ENCODE measurements around the gene TMEM19.
"Not testable (repeated sequence)": the region's sequence is repeated elsewhere in the genome, so short reads cannot be mapped to it uniquely, and the experiment has no call there.

TMEM19 gene

GRCh38 chr12:71665090-71665463, 20.8 kb upstream of the TMEM19 start:
- DNase-seq (ENCODE audit: low read depth, low spot score) = no peak

DNA sequence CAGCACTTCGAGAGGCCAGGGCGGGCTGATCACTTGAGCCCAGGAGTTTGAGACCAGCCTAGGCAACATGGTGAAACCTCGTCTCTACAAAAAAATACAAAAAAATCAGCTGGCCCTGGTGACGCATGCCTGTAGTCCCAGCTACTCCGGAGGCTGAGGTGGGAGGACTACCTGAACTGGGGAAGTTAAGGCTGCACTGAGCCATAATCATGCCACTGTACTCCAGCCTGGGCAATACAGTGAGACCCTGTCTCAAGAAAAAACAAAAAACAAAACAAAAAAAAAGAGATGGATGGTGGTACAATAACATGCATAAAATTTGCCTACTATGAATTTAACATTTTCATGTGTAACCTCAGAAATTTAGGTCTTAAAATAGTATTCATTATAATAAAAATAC, 19.6 kb upstream of the TMEM19 start:
- DNase-seq (ENCODE audit: low read depth, low spot score) = no peak

GRCh38 chr12:71671311-71671710, 14.6 kb upstream of the TMEM19 start:
- DNase-seq (ENCODE audit: low read depth, low spot score) = no peak

- no peak for DNase-seq (ENCODE audit: low read depth, low spot score)
Observed at GRCh38 chr12:71671816-71672215, 14.1 kb upstream of the TMEM19 start.

GRCh38 chr12:71682466-71682865, 3.4 kb upstream of the TMEM19 start:
- no peak for DNase-seq (ENCODE audit: low read depth, low spot score)

- no peak for DNase-seq (ENCODE audit: low read depth, low spot score)
Observed at GRCh38 chr12:71683633-71684032, 2.2 kb upstream of the TMEM19 start.

- DNase-seq (ENCODE audit: low read depth, low spot score) = no peak
Observed at GRCh38 chr12:71684081-71684480, 1.8 kb upstream of the TMEM19 start.

DNA sequence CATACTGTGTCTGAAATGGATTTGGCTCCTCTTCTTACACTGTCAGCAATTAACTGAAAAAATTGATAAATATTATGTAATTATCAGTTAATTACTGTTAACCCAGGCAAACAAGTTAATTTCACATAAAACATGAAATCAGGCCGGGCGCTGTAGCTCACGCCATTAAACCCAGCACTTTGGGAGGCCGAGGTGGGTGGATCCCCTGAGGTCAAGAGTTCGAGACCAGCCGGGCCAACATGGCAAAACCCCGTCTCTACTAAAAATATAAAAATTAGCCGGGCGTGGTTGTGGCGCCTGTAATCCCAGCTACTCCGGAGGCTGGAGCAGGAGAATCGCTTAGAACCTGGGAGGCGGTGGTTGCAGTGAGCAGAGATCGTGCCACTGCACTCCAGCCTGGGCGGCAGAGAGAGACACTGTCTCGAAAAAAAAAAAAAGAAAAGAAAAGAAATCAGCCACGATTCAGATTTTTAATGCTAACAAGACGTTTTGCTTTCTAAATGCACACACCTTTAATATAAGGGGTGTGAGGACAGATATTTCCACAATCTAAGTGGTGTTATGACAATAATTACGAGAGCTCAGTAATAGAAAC, 473 bp upstream of the TMEM19 start:
- DNase-seq (ENCODE audit: low read depth, low spot score) = no peak

- DNase-seq (ENCODE audit: low read depth, low spot score) = no peak
Observed at GRCh38 chr12:71686658-71687025, 760 bp downstream of the TMEM19 start.

DNA sequence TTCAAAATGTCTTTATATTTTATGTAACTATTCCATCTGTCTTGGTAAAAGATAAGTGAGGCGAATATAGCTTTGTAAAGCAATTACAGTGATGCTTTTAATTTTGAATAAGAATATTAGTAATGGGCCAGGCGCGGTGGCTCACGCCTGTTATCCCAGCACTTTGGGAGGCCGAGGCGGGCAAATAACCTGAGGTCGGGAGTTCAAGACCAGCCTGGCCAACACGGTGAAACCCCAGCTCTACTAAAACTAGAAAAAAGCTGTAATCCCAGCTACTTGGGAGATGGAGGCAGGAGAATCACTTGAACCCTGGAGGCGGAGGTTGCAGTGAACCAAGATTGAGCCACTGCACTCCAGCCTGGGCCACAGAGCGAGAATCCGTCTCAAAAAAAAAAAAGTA, 1.3 kb downstream of the TMEM19 start:
- DNase-seq (ENCODE audit: low read depth, low spot score) = not testable (repeated sequence)

DNA sequence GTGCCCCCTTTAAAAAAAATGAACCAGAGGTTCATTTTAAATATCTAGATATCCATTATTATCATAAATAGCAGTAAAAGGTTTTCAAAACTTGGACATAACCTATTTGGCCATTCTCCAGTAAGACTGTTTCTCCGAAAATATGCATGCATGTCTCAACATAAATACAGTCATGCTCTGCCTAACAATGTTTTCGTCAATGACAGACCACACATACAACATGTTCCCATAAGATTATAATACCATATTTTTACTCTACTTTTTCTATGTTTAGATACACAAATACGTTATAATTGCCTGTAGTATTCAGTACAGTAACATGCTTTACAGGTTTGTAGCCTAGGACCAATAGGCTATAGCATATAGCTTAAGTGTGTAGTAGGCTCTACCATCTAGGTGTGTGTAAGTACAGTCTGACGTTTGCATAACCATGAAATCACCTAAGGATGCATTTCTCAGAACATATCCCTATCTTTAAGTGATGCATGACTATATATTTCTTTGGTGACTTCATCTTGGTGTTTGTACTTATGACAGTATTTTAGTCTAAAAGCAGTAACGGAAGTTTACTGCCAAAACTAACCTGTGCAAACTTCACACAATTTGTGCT, 3.2 kb downstream of the TMEM19 start:
- DNase-seq (ENCODE audit: low read depth, low spot score) = no peak

DNA sequence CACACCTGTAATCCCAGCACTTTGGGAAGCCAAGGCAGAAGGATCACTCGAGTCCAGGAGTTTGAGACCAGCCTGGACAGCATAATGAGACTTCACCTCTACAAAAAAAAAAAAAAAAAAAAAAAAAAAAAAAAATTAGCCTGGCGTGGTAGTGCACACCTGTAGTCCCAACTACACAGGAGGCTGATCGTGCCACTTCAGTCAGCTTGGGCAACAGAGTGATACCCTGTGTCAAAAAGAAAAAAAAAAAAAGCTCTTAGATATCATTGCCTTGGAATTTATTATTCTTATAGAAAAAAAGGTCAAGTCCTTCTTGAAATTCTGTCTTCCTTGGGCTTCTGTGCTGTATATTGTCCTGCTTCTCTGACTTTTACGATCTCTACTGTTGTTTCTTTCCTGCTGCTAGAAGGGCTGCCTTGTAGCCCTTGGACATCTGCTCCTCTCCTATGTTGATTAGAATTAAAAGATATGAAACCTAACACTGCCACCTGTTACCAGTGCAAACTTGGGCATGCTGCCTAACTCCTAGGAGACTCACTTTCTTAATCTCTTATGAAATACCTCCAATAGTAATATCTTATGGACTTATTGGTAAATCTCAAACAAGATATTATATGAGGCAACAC, 5.7 kb downstream of the TMEM19 start:
- no peak for DNase-seq (ENCODE audit: low read depth, low spot score)

- no peak for DNase-seq (ENCODE audit: low read depth, low spot score)
Observed at GRCh38 chr12:71693126-71693525, 7.2 kb downstream of the TMEM19 start.

DNA sequence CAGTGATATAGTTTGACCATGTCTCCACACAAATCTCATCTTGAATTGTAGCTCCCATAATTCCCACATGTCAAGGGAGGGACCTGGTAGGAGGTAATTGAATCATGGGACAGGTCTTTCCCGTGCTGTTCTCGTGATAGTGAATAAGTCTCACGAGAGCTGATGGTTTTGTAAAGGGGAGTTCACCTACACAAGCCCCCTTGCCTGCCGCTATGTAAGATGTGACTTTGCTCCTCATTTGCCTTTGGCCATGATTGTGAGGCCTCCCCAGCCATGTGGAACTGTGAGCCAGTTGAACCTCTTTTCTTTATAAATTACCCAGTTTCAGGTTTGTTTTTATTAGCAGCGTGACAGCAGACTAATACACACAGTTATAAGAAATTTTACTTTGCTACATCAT, 7.8 kb downstream of the TMEM19 start:
- not testable (repeated sequence) for DNase-seq (ENCODE audit: low read depth, low spot score)

- peak; percentile 12 for DNase-seq (ENCODE audit: low read depth, low spot score)
Observed at GRCh38 chr12:71694099-71694820, 8.4 kb downstream of the TMEM19 start.

DNA sequence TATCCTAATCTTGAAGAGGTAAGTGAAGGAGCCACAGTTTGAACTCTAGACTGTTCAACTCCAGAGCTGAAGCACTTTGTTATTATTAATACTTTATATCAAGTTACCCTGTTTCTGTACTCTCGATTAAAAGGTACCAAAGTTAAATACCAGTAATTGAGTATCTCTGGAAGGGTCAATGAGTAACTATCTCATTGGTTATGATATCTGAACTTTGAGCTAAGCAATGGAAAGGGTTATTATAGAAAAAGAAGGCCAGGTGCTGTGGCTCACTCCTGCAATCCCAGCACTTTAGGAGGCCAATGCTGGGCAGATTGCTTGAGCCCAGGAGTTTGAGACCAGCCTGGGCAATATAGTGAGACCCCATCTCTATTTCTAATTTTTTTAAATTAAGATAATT, 9.9 kb downstream of the TMEM19 start:
- DNase-seq (ENCODE audit: low read depth, low spot score) = no peak

DNA sequence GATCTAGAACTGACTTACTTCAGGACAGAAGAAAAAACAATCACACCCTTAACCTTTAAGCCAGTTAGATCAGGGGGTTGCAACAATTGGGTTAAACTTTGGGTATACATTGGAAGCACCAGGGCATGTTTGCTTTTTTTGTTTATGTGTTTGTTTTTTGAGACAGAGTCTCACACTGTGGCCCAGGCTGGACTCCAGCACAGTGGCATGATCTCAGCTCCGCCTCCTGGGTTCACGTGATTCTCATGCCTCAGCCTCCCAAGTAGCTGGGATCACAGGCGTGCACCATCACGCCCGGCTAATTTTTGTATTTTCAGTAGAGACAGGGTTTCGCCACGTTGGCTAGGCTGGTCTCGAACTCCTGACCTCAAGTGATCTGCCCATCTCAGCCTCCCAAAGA, 16.3 kb downstream of the TMEM19 start:
- not testable (repeated sequence) for DNase-seq (ENCODE audit: low read depth, low spot score)

- DNase-seq (ENCODE audit: low read depth, low spot score) = no peak
Observed at GRCh38 chr12:71702590-71702989, 16.7 kb downstream of the TMEM19 start.

GRCh38 chr12:71703206-71703605, 17.3 kb downstream of the TMEM19 start:
- DNase-seq (ENCODE audit: low read depth, low spot score) = no peak

- no peak for DNase-seq (ENCODE audit: low read depth, low spot score)
Observed at GRCh38 chr12:71704920-71705319, 19.0 kb downstream of the TMEM19 start.

GRCh38 chr12:71708658-71709057, 22.8 kb downstream of the TMEM19 start:
- DNase-seq (ENCODE audit: low read depth, low spot score) = no peak

- peak; percentile 92 for DNase-seq (ENCODE audit: low read depth, low spot score)
Observed at GRCh38 chr12:71710276-71711125, 24.6 kb downstream of the TMEM19 start.

All from astrocyte of the hippocampus (primary cell).